ENCODE data around the gene GPR31. TPM values are rescaled to one million over a fixed set of nuclear protein-coding genes. Genes with fewer than 3 reads are reported as not detected.
"Not testable (repeated sequence)": the region's sequence is repeated elsewhere in the genome, so short reads cannot be mapped to it uniquely, and the experiment has no call there.

The GPR31 gene
- not detected in 2 replicates for total RNA-seq (2022)
- Bru-seq, nascent RNA, result not detected
- not detected for BruChase-seq, experiment 1, labeled RNA remaining after a 2-hour chase
- not detected for BruChase-seq, experiment 2, labeled RNA remaining after a 6-hour chase
- long read RNA-seq, result 0 reads

DNA sequence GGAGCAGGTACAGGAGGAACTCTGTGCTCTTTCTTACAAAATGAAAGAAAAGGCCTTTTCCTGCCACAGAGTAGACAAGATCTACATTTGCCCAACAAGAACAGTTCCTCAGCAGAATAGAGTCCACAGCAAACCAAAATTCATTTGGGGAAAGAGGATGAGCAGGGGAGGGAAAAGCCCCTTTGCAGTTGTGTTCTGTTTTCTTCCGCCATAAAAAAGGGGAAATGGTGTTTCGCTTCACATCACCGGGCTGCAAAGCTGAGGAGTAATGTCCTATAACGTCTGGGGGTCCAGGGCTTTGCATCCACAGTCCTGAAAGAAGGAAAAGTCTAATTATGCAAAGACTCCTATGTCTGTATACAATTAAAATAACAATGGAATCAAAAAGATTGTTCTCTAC, at the start of gene GPR31:
GPR31 (minus strand) TSS at position 118 of the 400 bp plus-strand sequence. CDS start 149 bp downstream, outside the sequence.
- BruUV-seq (replicated peaks), result no TSS peak
- TF ChIP-seq CTCF (IDR thresholded peaks at IDR 0.05; ENCODE audit: insufficient read depth in 1 of 2, low read depth in 1 of 2, low read length in 1 of 2, severe bottlenecking in 1 of 2, unreplicated experiment in 1 of 2), result no peak
- Mint-ChIP-seq H3K27ac (ENCODE audit: unreplicated experiment) (no peak within 1 kb of the TSS), H3K4me3 (ENCODE audit: unreplicated experiment) (no peak within 1 kb of the TSS), H3K9me3 (ENCODE audit: unreplicated experiment) (no peaks in the 10 kb centered on the region), H3K27me3 (ENCODE audit: insufficient read depth, unreplicated experiment) (peaks cover 5% of the 10 kb centered on the region), H3K4me1 (ENCODE audit: low read depth, unreplicated experiment) (peaks cover 9% of the 10 kb centered on the region), H3K36me3 (ENCODE audit: insufficient read depth, unreplicated experiment) (peaks cover 6% of the 10 kb centered on the region)
- Histone ChIP-seq H3K4me3 (ENCODE audit: low read depth, low read length) (no peak within 1 kb of the TSS), H3K4me1 (0 out of 2 replicates have a peak, but pooled peaks cover 7% of the 10 kb centered on the region), H3K9me3 (no peaks in the 10 kb centered on the region), H3K27me3 (replicated peaks; ENCODE audit: control insufficient read depth, insufficient read depth, low read length) (no peaks in the 10 kb centered on the region), H3K36me3 (ENCODE audit: control insufficient read depth, insufficient read depth, low read length) (no peaks in the 10 kb centered on the region)
- no peak for DNase-seq
- ChIA-PET CTCF (no interaction called here), POLR2A (no interaction called here)
- intact Hi-C loops (cut with micrococcal nuclease; ENCODE audit: unreplicated experiment), result no loop called here

DNA sequence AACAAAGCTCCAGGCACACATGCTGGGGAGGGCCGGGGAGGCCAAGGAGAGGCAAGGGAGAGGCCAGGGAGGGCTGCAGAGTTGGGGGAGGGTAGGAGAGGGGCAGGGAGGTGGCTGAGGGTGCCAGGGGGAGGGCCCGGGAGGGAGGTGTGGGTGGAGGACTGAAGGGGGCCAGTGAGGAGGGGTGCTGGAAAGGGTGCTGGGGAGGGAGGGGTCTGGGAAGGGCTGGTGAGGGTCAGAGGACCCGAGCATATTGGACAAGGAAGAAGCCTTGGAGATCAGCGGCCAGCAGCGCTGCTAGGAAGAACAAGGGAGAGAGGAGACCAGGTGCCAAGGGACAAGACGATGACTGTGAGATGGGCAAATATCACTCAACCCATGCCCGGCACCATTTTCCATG, 49.7 kb upstream of the GPR31 start:
- Histone ChIP-seq H3K4me1 (no peaks in the 10 kb centered on the region), H3K36me3 (ENCODE audit: control insufficient read depth, insufficient read depth, low read length) (no peaks in the 10 kb centered on the region), H3K27me3 (replicated peaks; ENCODE audit: control insufficient read depth, insufficient read depth, low read length) (no peaks in the 10 kb centered on the region), H3K9me3 (no peaks in the 10 kb centered on the region), H3K4me3 (ENCODE audit: low read depth, low read length) (no peak overlapping the region)
- Mint-ChIP-seq H3K27ac (ENCODE audit: unreplicated experiment) (no peak overlapping the region), H3K9me3 (ENCODE audit: unreplicated experiment) (no peaks in the 10 kb centered on the region), H3K4me3 (ENCODE audit: unreplicated experiment) (no peak overlapping the region), H3K36me3 (ENCODE audit: insufficient read depth, unreplicated experiment) (no peaks in the 10 kb centered on the region), H3K27me3 (ENCODE audit: insufficient read depth, unreplicated experiment) (no peaks in the 10 kb centered on the region), H3K4me1 (ENCODE audit: low read depth, unreplicated experiment) (peaks cover 15% of the 10 kb centered on the region)
- ChIA-PET CTCF (no interaction called here), POLR2A (no interaction called here)
- no TSS peak for BruUV-seq (replicated peaks)
- TF ChIP-seq CTCF (IDR thresholded peaks at IDR 0.05; ENCODE audit: insufficient read depth in 1 of 2, low read depth in 1 of 2, low read length in 1 of 2, severe bottlenecking in 1 of 2, unreplicated experiment in 1 of 2), result no peak
- DNase-seq, result no peak
- intact Hi-C loops (cut with micrococcal nuclease; ENCODE audit: unreplicated experiment), result no loop called here

- intact Hi-C loops (cut with micrococcal nuclease; ENCODE audit: unreplicated experiment); H3K27me3 Mint-ChIP-seq (ENCODE audit: insufficient read depth, unreplicated experiment); H3K36me3 Mint-ChIP-seq (ENCODE audit: insufficient read depth, unreplicated experiment); POLR2A ChIA-PET; H3K4me3 Mint-ChIP-seq (ENCODE audit: unreplicated experiment); CTCF ChIA-PET; BruUV-seq (replicated peaks); H3K27me3 ChIP-seq (replicated peaks; ENCODE audit: control insufficient read depth, insufficient read depth, low read length); H3K4me3 ChIP-seq (ENCODE audit: low read depth, low read length); H3K27ac Mint-ChIP-seq (ENCODE audit: unreplicated experiment); H3K4me1 ChIP-seq; H3K9me3 ChIP-seq; DNase-seq; H3K36me3 ChIP-seq (ENCODE audit: control insufficient read depth, insufficient read depth, low read length): not testable (repeated sequence)
- H3K9me3 Mint-ChIP-seq (ENCODE audit: unreplicated experiment), result peaks cover 12% of the 10 kb centered on the region
- H3K4me1 Mint-ChIP-seq (ENCODE audit: low read depth, unreplicated experiment), result peaks cover 10% of the 10 kb centered on the region
Observed at GRCh38 chr6:167205316-167205715, 47.5 kb upstream of the GPR31 start.

GRCh38 chr6:167204059-167204348, 46.2 kb upstream of the GPR31 start:
- H3K27ac Mint-ChIP-seq (ENCODE audit: unreplicated experiment), result peak overlapping the region; percentile 56
- H3K27me3 ChIP-seq (replicated peaks; ENCODE audit: control insufficient read depth, insufficient read depth, low read length); H3K36me3 ChIP-seq (ENCODE audit: control insufficient read depth, insufficient read depth, low read length); H3K4me1 Mint-ChIP-seq (ENCODE audit: low read depth, unreplicated experiment); H3K4me3 ChIP-seq (ENCODE audit: low read depth, low read length); CTCF ChIA-PET; POLR2A ChIA-PET; H3K4me3 Mint-ChIP-seq (ENCODE audit: unreplicated experiment); H3K36me3 Mint-ChIP-seq (ENCODE audit: insufficient read depth, unreplicated experiment); H3K4me1 ChIP-seq; BruUV-seq (replicated peaks); H3K27me3 Mint-ChIP-seq (ENCODE audit: insufficient read depth, unreplicated experiment); H3K9me3 ChIP-seq; intact Hi-C loops (cut with micrococcal nuclease; ENCODE audit: unreplicated experiment): not testable (repeated sequence)
- H3K9me3 Mint-ChIP-seq (ENCODE audit: unreplicated experiment), result peaks cover 12% of the 10 kb centered on the region
- DNase-seq, result peak; percentile 55 to 76

DNA sequence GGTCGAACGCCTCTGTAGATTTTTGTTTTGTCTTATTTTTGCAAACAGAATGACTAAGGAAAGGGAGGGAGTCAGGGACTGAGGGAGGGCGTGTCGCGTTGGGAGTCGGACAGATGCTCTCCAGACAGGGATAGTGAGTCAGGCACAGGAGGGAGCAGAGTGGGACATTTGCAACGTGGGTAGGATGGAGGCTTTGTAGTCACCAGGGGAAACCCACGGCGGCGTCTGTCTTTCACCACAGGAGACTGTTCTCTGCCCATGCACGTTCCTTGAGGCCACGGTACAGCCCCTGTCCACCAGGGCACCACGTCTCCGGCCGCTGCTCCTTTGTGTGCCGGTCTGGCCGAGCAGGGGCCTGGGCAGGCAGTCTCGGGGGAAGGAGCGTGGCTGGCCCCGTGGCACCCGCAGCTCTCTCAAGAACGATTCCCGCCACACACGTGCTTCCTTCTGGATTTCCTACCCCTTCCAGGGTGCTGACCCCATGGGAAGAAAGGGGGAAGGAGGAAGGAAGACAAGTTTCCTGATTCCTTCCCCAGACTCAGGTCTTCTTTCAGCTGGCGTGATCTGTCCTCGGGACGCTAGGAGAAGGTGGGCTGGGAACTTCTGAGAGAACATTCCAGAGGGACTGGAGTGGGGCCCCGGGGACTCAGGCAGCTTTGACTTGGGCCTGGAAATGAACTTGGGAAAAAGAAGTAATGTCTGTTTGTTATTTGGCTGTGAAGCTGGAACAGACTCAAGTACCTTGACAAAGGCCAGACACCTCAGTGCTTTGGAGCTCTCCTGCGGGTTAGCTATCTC, 45.7 kb upstream of the GPR31 start:
- H3K4me3 ChIP-seq (ENCODE audit: low read depth, low read length), result peak overlapping the region; percentile 21
- POLR2A ChIA-PET; H3K9me3 ChIP-seq; DNase-seq; H3K36me3 ChIP-seq (ENCODE audit: control insufficient read depth, insufficient read depth, low read length); H3K27me3 ChIP-seq (replicated peaks; ENCODE audit: control insufficient read depth, insufficient read depth, low read length); H3K36me3 Mint-ChIP-seq (ENCODE audit: insufficient read depth, unreplicated experiment); CTCF ChIA-PET; H3K27me3 Mint-ChIP-seq (ENCODE audit: insufficient read depth, unreplicated experiment); H3K4me1 Mint-ChIP-seq (ENCODE audit: low read depth, unreplicated experiment); H3K4me1 ChIP-seq; intact Hi-C loops (cut with micrococcal nuclease; ENCODE audit: unreplicated experiment): not testable (repeated sequence)
- Mint-ChIP-seq H3K9me3 (ENCODE audit: unreplicated experiment) (peaks cover 12% of the 10 kb centered on the region), H3K27ac (ENCODE audit: unreplicated experiment) (peak overlapping the region; percentile 56), H3K4me3 (ENCODE audit: unreplicated experiment) (peak overlapping the region; percentile 55)
- BruUV-seq (replicated peaks), result TSS peak; percentile 97
